ENCODE data around the gene SLC7A10.

The SLC7A10 gene

GRCh38 chr19:33234736-33235135, 9.1 kb upstream of the SLC7A10 start:
- TF ChIP-seq CTCF (IDR thresholded peaks at IDR 0.05), result no peak

GRCh38 chr19:33234092-33234491, 8.4 kb upstream of the SLC7A10 start:
- TF ChIP-seq CTCF (IDR thresholded peaks at IDR 0.05), result no peak

- TF ChIP-seq CTCF (IDR thresholded peaks at IDR 0.05), result no peak
Measured at GRCh38 chr19:33233056-33233873, 7.6 kb upstream of the SLC7A10 start.

GRCh38 chr19:33232656-33233055, 7.0 kb upstream of the SLC7A10 start:
- no peak for TF ChIP-seq CTCF (IDR thresholded peaks at IDR 0.05)

DNA sequence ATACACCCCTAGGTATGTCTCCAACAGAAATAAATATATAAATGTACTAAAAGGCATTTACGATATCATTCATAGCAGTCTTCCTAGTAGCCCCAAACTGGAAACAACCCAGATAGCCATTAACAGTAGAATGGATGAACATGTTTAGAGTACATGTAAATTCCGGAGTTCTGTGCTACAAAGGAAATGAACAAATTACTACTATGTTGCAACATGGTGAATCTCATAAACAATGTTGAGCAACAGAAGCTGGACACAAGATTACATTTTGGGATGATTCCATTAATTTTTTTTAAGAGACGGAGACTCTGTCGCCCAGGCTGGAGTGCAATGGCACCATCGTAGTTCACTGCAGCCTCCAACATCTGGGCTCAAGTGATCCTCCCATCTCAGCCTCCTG, 5.9 kb upstream of the SLC7A10 start:
- TF ChIP-seq CTCF (IDR thresholded peaks at IDR 0.05), result no peak

DNA sequence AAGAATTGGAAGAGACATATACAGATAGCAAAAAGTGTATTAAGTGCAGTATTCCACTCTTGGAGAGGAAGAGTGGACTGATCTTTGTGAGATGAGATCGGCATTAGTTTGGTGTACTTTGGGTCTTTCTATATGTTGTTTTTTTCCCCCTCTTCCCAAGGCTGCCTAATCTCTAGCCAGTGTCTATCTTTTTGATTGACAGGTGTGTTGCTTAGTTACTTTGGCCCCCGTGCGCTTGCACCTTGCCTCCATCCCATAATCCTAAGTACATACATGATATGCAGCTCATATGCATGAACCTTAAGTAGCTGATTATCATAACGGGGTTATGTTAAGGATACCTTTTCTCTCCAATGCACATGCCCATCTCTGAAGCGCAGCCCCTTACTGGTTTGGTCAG, 4.3 kb upstream of the SLC7A10 start:
- TF ChIP-seq CTCF (IDR thresholded peaks at IDR 0.05), result no peak

DNA sequence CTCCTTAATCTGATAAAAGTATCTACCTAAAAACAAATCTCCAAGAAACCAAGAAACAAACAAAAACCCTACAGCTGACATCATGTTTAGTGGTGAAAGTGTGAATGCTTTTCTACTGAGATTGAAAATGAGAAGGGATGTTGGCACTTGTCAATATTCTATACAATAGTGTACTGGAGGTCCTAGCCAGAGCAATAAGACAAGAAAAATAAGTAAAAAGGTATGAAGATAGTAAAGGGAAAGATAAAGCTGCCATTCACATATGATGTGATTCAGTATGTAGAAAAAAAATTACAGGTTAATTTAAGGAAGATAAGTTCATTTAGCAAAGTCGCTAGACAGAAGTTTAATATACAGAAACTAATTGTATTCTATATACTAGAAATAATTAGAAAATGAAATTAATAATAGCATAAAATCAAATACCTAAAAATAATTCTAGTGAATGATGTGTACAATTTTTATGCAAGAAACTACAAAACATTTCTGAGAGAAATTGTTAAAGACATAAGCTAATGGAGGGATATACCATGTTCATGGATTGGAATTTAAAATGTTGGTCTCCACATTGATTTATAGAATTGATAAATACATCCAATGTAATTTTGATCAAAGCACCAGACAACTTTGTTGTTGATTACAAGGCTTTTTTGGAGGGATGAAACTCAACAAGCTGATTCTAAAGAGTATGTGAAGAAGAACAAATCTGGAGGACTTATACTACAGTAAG, 2.4 kb upstream of the SLC7A10 start:
- TF ChIP-seq CTCF (IDR thresholded peaks at IDR 0.05), result no peak
